A673 (cell line): ENCODE measurements around the gene CHCHD3. TPM values are rescaled to one million over a fixed set of nuclear protein-coding genes. Genes with fewer than 3 reads are reported as not detected.

Experiments used
- BruUV-seq: library from RNA; stranded (reverse); fragments of 400-500 nt; replicated peaks from 2 replicates; lab custom pipeline; 2021; lab: Mats Ljungman, UMichigan
- CTCF ChIA-PET: fragments of 300-600 bp; sonication (Branson Sonifier 250); formaldehyde crosslinking; loops from one replicate; lab custom pipeline; 2022; ENCODE audit warnings: antibody characterized with exemption; lab: Charles Lee
- POLR2A ChIA-PET: fragments of 300-600 bp; sonication (Branson Sonifier 250); formaldehyde crosslinking; loops from one replicate; lab custom pipeline; 2022; ENCODE audit warnings: antibody characterized with exemption; ENCODE audit not compliant: low non-redundant PET; lab: Charles Lee
- DNase-seq: peaks from one replicate; pipeline ENCODE4 v3.0.0-alpha.2; 2015; ENCODE audit warnings: low spot score
- H3K27ac ChIP-seq: fragments of 200-600 bp; sonication (generic); 2 replicates; pipeline ENCODE4 v1.5.1; 2016; ENCODE audit warnings: mixed run types, low read depth, mild to moderate bottlenecking, mixed read lengths, antibody characterized with exemption, low read length; ENCODE audit not compliant: poor library complexity, severe bottlenecking
- H3K27me3 ChIP-seq: fragments of 200-600 bp; sonication (generic); replicated peaks from 2 replicates; pipeline ENCODE4 v1.6.1; 2017; ENCODE audit warnings: mixed run types, low read depth, mild to moderate bottlenecking, mixed read lengths, antibody characterized with exemption, low read length; ENCODE audit not compliant: insufficient read depth, poor library complexity
- H3K36me3 ChIP-seq: fragments of 200-600 bp; sonication (generic); 2 replicates; pipeline ENCODE4 v1.6.1; 2016; ENCODE audit warnings: mixed run types, mild to moderate bottlenecking, mixed read lengths, antibody characterized with exemption, low read length; ENCODE audit not compliant: insufficient read depth, poor library complexity, severe bottlenecking
- H3K4me1 ChIP-seq: fragments of 200-600 bp; sonication (generic); 2 replicates; pipeline ENCODE4 v1.6.1; 2017; ENCODE audit warnings: mixed run types, mild to moderate bottlenecking, mixed read lengths, antibody characterized with exemption, low read length; ENCODE audit not compliant: insufficient read depth, poor library complexity, severe bottlenecking
- H3K4me3 ChIP-seq: fragments of 200-600 bp; sonication (generic); 2 replicates; pipeline ENCODE4 v1.5.1; 2016; ENCODE audit warnings: low read depth, mixed run types, mild to moderate bottlenecking, mixed read lengths, low read length; ENCODE audit not compliant: poor library complexity, severe bottlenecking
- H3K9me3 ChIP-seq: fragments of 200-600 bp; sonication (generic); 2 replicates; pipeline ENCODE4 v1.6.1; 2016; ENCODE audit warnings: mixed run types, low read depth, mild to moderate bottlenecking, mixed read lengths, antibody characterized with exemption, low read length; ENCODE audit not compliant: poor library complexity, severe bottlenecking
- EZH2 ChIP-seq: fragments of 200-600 bp; sonication (generic); IDR thresholded peaks from 2 replicates; pipeline ENCODE4 v1.6.1; 2017; ENCODE audit warnings: borderline replicate concordance, low read depth, mild to moderate bottlenecking, mixed read lengths, antibody characterized with exemption, low read length; ENCODE audit not compliant: poor library complexity, severe bottlenecking
- intact Hi-C: fragments of 100-400 bp; cut with micrococcal nuclease; formaldehyde crosslinking; loops from one replicate; pipeline ENCODE4 v1.10.0; 2022; ENCODE audit not compliant: unreplicated experiment
- total RNA-seq: library from RNA; stranded (reverse); gene quantifications from 2 replicates; pipeline ENCODE4 v1.2.3, GENCODE V29; 2021
- TF ChIP-seq, protein P1 (sequence below): fragments of 300-800, 200-600 bp; sonication (generic); conservative IDR thresholded peaks from 2 replicates; pipeline ENCODE4 v1.5.1; 2017; ENCODE audit warnings: low read depth, mild to moderate bottlenecking, antibody characterized with exemption, low read length, moderate library complexity, mixed read lengths

The CHCHD3 gene
- total RNA-seq, 1 experiment from 2014 or later, result 128 TPM

DNA sequence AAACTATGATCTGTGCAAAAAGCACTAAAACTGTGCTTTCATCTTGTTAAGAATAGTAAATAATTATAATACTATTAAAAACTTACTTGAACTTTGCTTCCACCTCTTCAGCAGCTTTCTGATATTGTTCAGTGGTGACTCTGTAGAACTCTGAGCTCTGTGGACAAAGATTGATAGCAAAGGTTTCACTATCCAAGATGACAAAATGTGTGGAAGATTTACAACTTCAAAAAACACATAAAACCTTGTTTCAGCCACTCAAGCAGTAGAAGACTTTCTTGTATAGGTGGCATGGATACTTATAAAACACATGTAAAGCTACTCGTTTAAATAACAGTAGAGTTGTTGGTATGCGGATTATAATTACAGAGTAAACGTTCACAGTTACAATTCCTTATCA, 243.6 kb downstream of the CHCHD3 start:
- CTCF ChIA-PET, result no interaction called here
- no peak overlapping the region for H3K27ac ChIP-seq
- no peaks in the 10 kb centered on the region for H3K9me3 ChIP-seq
- no peak overlapping the region for H3K4me3 ChIP-seq
- H3K4me1 ChIP-seq, result no peaks in the 10 kb centered on the region
- POLR2A ChIA-PET, result no interaction called here
- TF ChIP-seq, protein P1, sequence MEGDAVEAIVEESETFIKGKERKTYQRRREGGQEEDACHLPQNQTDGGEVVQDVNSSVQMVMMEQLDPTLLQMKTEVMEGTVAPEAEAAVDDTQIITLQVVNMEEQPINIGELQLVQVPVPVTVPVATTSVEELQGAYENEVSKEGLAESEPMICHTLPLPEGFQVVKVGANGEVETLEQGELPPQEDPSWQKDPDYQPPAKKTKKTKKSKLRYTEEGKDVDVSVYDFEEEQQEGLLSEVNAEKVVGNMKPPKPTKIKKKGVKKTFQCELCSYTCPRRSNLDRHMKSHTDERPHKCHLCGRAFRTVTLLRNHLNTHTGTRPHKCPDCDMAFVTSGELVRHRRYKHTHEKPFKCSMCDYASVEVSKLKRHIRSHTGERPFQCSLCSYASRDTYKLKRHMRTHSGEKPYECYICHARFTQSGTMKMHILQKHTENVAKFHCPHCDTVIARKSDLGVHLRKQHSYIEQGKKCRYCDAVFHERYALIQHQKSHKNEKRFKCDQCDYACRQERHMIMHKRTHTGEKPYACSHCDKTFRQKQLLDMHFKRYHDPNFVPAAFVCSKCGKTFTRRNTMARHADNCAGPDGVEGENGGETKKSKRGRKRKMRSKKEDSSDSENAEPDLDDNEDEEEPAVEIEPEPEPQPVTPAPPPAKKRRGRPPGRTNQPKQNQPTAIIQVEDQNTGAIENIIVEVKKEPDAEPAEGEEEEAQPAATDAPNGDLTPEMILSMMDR, result no peak
- no peak for TF ChIP-seq EZH2
- BruUV-seq, result no TSS peak
- no peaks in the 10 kb centered on the region for H3K27me3 ChIP-seq
- no peaks in the 10 kb centered on the region for H3K36me3 ChIP-seq
- no peak for DNase-seq
- intact Hi-C loops, result no loop called here

DNA sequence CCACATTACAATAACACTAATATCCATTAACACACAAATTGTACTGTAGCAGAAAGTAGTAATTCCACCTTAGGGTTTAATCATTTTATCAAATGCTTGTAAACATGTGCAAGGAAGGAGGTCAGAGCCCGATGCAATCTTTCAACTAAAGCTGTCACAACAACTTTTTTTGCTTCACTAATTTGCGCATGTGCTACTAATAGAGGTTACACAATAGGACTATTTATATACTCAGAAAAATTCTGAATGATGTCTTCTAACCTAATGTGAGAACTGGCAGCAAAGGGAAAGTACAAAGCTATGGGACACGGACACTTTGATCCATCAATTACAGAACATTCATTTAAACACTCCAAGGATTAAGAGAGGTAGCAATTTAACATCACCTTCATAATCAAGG, 244.4 kb downstream of the CHCHD3 start:
- ChIA-PET POLR2A (no interaction called here), CTCF (no interaction called here)
- Histone ChIP-seq H3K9me3 (no peaks in the 10 kb centered on the region), H3K27ac (no peak overlapping the region), H3K36me3 (no peaks in the 10 kb centered on the region), H3K4me3 (no peak overlapping the region), H3K27me3 (no peaks in the 10 kb centered on the region), H3K4me1 (no peaks in the 10 kb centered on the region)
- TF ChIP-seq EZH2, result no peak
- TF ChIP-seq, protein P1, result no peak
- BruUV-seq, result no TSS peak
- no peak for DNase-seq
- intact Hi-C loops, result no loop called here

DNA sequence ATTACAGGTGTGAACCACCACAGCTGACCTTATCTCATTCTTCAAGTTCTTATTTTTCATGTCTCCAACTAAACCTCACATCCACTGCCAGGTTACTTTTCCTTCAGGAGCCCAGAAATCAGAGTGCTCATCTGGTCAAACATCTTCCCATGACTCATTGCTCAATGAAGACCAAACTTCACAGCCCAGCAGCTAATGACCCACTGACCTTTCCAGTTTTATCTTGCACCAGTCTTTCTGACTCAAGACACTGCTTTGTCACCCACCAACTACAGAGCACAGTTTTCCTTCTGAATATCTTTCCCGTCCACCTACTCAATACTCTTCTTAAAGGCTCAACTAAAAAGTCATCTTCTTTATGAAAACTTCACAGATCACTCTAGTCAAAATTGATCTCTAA, 245.1 kb downstream of the CHCHD3 start:
- Histone ChIP-seq H3K4me3 (no peak overlapping the region), H3K4me1 (no peaks in the 10 kb centered on the region), H3K27me3 (no peaks in the 10 kb centered on the region), H3K9me3 (no peaks in the 10 kb centered on the region), H3K36me3 (no peaks in the 10 kb centered on the region), H3K27ac (no peak overlapping the region)
- TF ChIP-seq EZH2, result no peak
- TF ChIP-seq, protein P1, result no peak
- ChIA-PET POLR2A (no interaction called here), CTCF (no interaction called here)
- intact Hi-C loops, result no loop called here
- DNase-seq, result no peak
- BruUV-seq, result no TSS peak
